ENCODE data around the gene FOXP3.
"Not testable (repeated sequence)": the region's sequence is repeated elsewhere in the genome, so short reads cannot be mapped to it uniquely, and the experiment has no call there.

Gene FOXP3

GRCh38 chrX:49264460-49264859 lies at the start of gene FOXP3:
Gene FOXP3 (minus strand): TSS chrX:49264710. CDS start chrX:49258505, 6,205 bp downstream.
- no peak for TF ChIP-seq CTCF (IDR thresholded peaks at IDR 0.05; ENCODE audit: low read depth, low read length, missing control alignments)
- DNase-seq (ENCODE audit: extremely low read depth, low read depth), result no peak
- H3K4me3 ChIP-seq (replicated peaks; ENCODE audit: low read depth, low read length), result no peak within 1 kb of the TSS

- no peak overlapping the region for H3K4me3 ChIP-seq (replicated peaks; ENCODE audit: low read depth, low read length)
- TF ChIP-seq CTCF (IDR thresholded peaks at IDR 0.05; ENCODE audit: low read depth, low read length, missing control alignments), result no peak
- no peak for DNase-seq (ENCODE audit: extremely low read depth, low read depth)
Measured at GRCh38 chrX:49312176-49312575, 47.7 kb upstream of the FOXP3 start.

- DNase-seq (ENCODE audit: extremely low read depth, low read depth), result no peak
- TF ChIP-seq CTCF (IDR thresholded peaks at IDR 0.05; ENCODE audit: low read depth, low read length, missing control alignments), result no peak
- H3K4me3 ChIP-seq (replicated peaks; ENCODE audit: low read depth, low read length), result no peak overlapping the region
Measured at GRCh38 chrX:49310371-49310770, 45.9 kb upstream of the FOXP3 start.

- H3K4me3 ChIP-seq (replicated peaks; ENCODE audit: low read depth, low read length), result peak overlapping the region; percentile 18
- no peak for DNase-seq (ENCODE audit: extremely low read depth, low read depth)
- TF ChIP-seq CTCF (IDR thresholded peaks at IDR 0.05; ENCODE audit: low read depth, low read length, missing control alignments), result no peak
Measured at GRCh38 chrX:49309401-49309981, 45.0 kb upstream of the FOXP3 start.

GRCh38 chrX:49308604-49309269 lies 44.2 kb upstream of the FOXP3 start:
- no peak for DNase-seq (ENCODE audit: extremely low read depth, low read depth)
- TF ChIP-seq CTCF (IDR thresholded peaks at IDR 0.05; ENCODE audit: low read depth, low read length, missing control alignments), result no peak
- H3K4me3 ChIP-seq (replicated peaks; ENCODE audit: low read depth, low read length), result peak overlapping the region; percentile 18; the same call in 1 of the 2 replicates

GRCh38 chrX:49307775-49308174 lies 43.3 kb upstream of the FOXP3 start:
- H3K4me3 ChIP-seq (replicated peaks; ENCODE audit: low read depth, low read length); DNase-seq (ENCODE audit: extremely low read depth, low read depth): not testable (repeated sequence)

- DNase-seq (ENCODE audit: extremely low read depth, low read depth), result no peak
- no peak for TF ChIP-seq CTCF (IDR thresholded peaks at IDR 0.05; ENCODE audit: low read depth, low read length, missing control alignments)
- H3K4me3 ChIP-seq (replicated peaks; ENCODE audit: low read depth, low read length), result no peak within 1 kb of the TSS
Measured at GRCh38 chrX:49303346-49303745, 38.8 kb upstream of the FOXP3 start, which contains the start of gene GAGE10. Gene GAGE10 (plus strand): TSS chrX:49303646. CDS start chrX:49304860, 1,214 bp downstream.
